IMR-90 (cell line): ENCODE data around the gene ZAR1. TPM values are rescaled to one million over a fixed set of nuclear protein-coding genes. Genes with fewer than 3 reads are reported as not detected.

Experiments used
- ATAC-seq: fragments of 200-7000 bp; cut with Tn5 transposase; 2 replicates; pipeline ENCODE4 v1.9.1; 2020; ENCODE audit warnings: low read depth, mild to moderate bottlenecking, moderate library complexity
- BruUV-seq: library from RNA; stranded (reverse); fragments of 400-500 nt; replicated peaks from 2 replicates; lab custom pipeline; 2021; lab: Mats Ljungman, UMichigan
- CTCF ChIA-PET: fragments of 300-600 bp; formaldehyde crosslinking; extraction: SDS; loops from one replicate; lab custom pipeline; 2021; ENCODE audit warnings: antibody characterized with exemption; lab: Yijun Ruan, JAX
- POLR2A ChIA-PET: fragments of 300-600 bp; sonication (Branson Sonifier 250); formaldehyde crosslinking; loops from one replicate; lab custom pipeline; 2022; ENCODE audit warnings: antibody characterized with exemption; ENCODE audit not compliant: unreplicated experiment; lab: Charles Lee
- DNase-seq: peaks from one replicate; pipeline ENCODE4 v3.0.0; 2013
- H2AFZ ChIP-seq: replicated peaks from 2 replicates; pipeline ENCODE3; 2013; ENCODE audit warnings: low read length, mild to moderate bottlenecking; ENCODE audit not compliant: poor library complexity
- H2AK5ac ChIP-seq: 2 replicates; pipeline ENCODE4 v1.6.1; 2013; ENCODE audit warnings: low read depth, low read length, inconsistent platforms
- H2AK9ac ChIP-seq: replicated peaks from 2 replicates; pipeline ENCODE3; 2013; ENCODE audit warnings: mild to moderate bottlenecking, low read depth, low read length, moderate library complexity; ENCODE audit not compliant: poor library complexity
- H2BK120ac ChIP-seq: 2 replicates; pipeline ENCODE4 v1.6.1; 2013; ENCODE audit warnings: low read depth, low read length, inconsistent platforms
- H2BK15ac ChIP-seq: 3 replicates; pipeline ENCODE4 v1.6.1; 2013; ENCODE audit warnings: low read depth, low read length, inconsistent platforms
- H2BK20ac ChIP-seq: 2 replicates; pipeline ENCODE4 v1.6.1; 2013; ENCODE audit warnings: low read depth, mild to moderate bottlenecking, inconsistent platforms, low read length, moderate library complexity
- H2BK5ac ChIP-seq: 2 replicates; pipeline ENCODE4 v1.6.1; 2013; ENCODE audit warnings: mild to moderate bottlenecking, low read depth, low read length, inconsistent platforms; ENCODE audit not compliant: poor library complexity, severe bottlenecking
- H3K14ac ChIP-seq: replicated peaks from 2 replicates; pipeline ENCODE4 v1.6.1; 2013; ENCODE audit warnings: low read depth, low read length, inconsistent platforms
- H3K18ac ChIP-seq: 2 replicates; pipeline ENCODE4 v1.6.1; 2013; ENCODE audit warnings: low read depth, low read length, control low read depth
- H3K23ac ChIP-seq: 2 replicates; pipeline ENCODE4 v1.6.1; 2013; ENCODE audit warnings: low read depth, low read length, inconsistent platforms
- H3K27ac ChIP-seq: 2 replicates; pipeline ENCODE4 v1.5.1; 2013; ENCODE audit warnings: mild to moderate bottlenecking, control low read depth, low read length; ENCODE audit not compliant: insufficient read depth
- H3K27me3 ChIP-seq: 2 replicates; pipeline ENCODE4 v1.6.1; 2013; ENCODE audit warnings: low read length; ENCODE audit not compliant: control insufficient read depth, insufficient read depth
- H3K36me3 ChIP-seq: 2 replicates; pipeline ENCODE4 v1.6.1; 2013; ENCODE audit warnings: low read length, mixed read lengths; ENCODE audit not compliant: control insufficient read depth, insufficient read depth
- H3K4ac ChIP-seq: 2 replicates; pipeline ENCODE4 v1.6.1; 2013; ENCODE audit warnings: low read depth, low read length, inconsistent platforms
- H3K4me1 ChIP-seq: 2 replicates; pipeline ENCODE4 v1.6.1; 2013; ENCODE audit warnings: low read length, mixed read lengths; ENCODE audit not compliant: control insufficient read depth, insufficient read depth
- H3K4me2 ChIP-seq: 2 replicates; pipeline ENCODE4 v1.6.1; 2013; ENCODE audit warnings: low read depth, mild to moderate bottlenecking, control low read depth, low read length, moderate library complexity
- H3K4me3 ChIP-seq: 2 replicates; pipeline ENCODE4 v1.5.1; 2013; ENCODE audit warnings: low read depth, mild to moderate bottlenecking, control low read depth, low read length, moderate library complexity; ENCODE audit not compliant: insufficient read depth
- H3K56ac ChIP-seq: 2 replicates; pipeline ENCODE4 v1.6.1; 2013; ENCODE audit warnings: low read length, inconsistent platforms; ENCODE audit not compliant: insufficient read depth; ENCODE audit errors: extremely low read depth
- H3K79me1 ChIP-seq, 2 experiments: 2 replicates each; pipeline ENCODE4 v1.6.1; 2013; ENCODE audit warnings: low read length in 2 of 2, inconsistent platforms in 1 of 2, low read depth in 1 of 2
- H3K9ac ChIP-seq: 2 replicates; pipeline ENCODE4 v1.6.1; 2013; ENCODE audit warnings: low read depth, low read length, control low read depth
- H3K9me1 ChIP-seq: 2 replicates; pipeline ENCODE4 v1.6.1; 2013; ENCODE audit warnings: low read length, inconsistent platforms; ENCODE audit not compliant: insufficient read depth
- H3K9me3 ChIP-seq: 2 replicates; pipeline ENCODE4 v1.6.1; 2013; ENCODE audit warnings: low read length; ENCODE audit not compliant: control insufficient read depth, insufficient read depth
- H4K20me1 ChIP-seq: 2 replicates; pipeline ENCODE4 v1.6.1; 2013; ENCODE audit warnings: low read length, inconsistent platforms; ENCODE audit not compliant: insufficient read depth
- H4K5ac ChIP-seq: 2 replicates; pipeline ENCODE4 v1.6.1; 2013; ENCODE audit warnings: mild to moderate bottlenecking, low read depth, low read length, control low read depth
- H4K8ac ChIP-seq, 2 experiments: 2 replicates each; pipeline ENCODE4 v1.6.1; 2013; ENCODE audit warnings: low read depth in 2 of 2, low read length in 2 of 2, control low read depth in 1 of 2, inconsistent platforms in 1 of 2
- H4K91ac ChIP-seq: 2 replicates; pipeline ENCODE4 v1.6.1; 2013; ENCODE audit warnings: low read depth, low read length, inconsistent platforms; ENCODE audit not compliant: insufficient read depth
- BHLHE40 ChIP-seq: fragments of 150-350 bp; IDR thresholded peaks from 2 replicates; pipeline ENCODE4 v1.6.1; 2016; ENCODE audit warnings: mild to moderate bottlenecking, low read depth, low read length
- ELK1 ChIP-seq: fragments of 150-350 bp; IDR thresholded peaks from 2 replicates; pipeline ENCODE4 v1.6.1; 2016; ENCODE audit warnings: low read depth, mild to moderate bottlenecking, low read length, moderate library complexity, borderline replicate concordance
- FOS ChIP-seq: fragments of 150-350 bp; IDR thresholded peaks from 2 replicates; pipeline ENCODE4 v1.6.1; 2016; ENCODE audit warnings: low read depth, low read length
- MAZ ChIP-seq: IDR thresholded peaks from 2 replicates; pipeline ENCODE4 v1.6.1; 2012; ENCODE audit warnings: low read depth, mild to moderate bottlenecking, low read length, improper control_type of control experiment, moderate library complexity, borderline replicate concordance
- MXI1 ChIP-seq: IDR thresholded peaks from 2 replicates; pipeline ENCODE4 v1.6.1; 2012; ENCODE audit warnings: low read depth, mild to moderate bottlenecking, low read length, moderate library complexity, borderline replicate concordance
- NFE2L2 ChIP-seq: fragments of 150-350 bp; IDR thresholded peaks from 2 replicates; pipeline ENCODE4 v1.6.1; 2016; ENCODE audit warnings: low read depth, mild to moderate bottlenecking, low read length
- RAD21 ChIP-seq: IDR thresholded peaks from 2 replicates; pipeline ENCODE4 v1.6.1; 2012; ENCODE audit warnings: low read length, improper control_type of control experiment
- RCOR1 ChIP-seq: IDR thresholded peaks from 2 replicates; pipeline ENCODE4 v1.6.1; 2012; ENCODE audit warnings: mild to moderate bottlenecking, low read length, improper control_type of control experiment; ENCODE audit not compliant: insufficient replicate concordance
- RFX5 ChIP-seq: IDR thresholded peaks from 2 replicates; pipeline ENCODE4 v1.8.0; 2012; ENCODE audit warnings: low read depth, mild to moderate bottlenecking, low read length, moderate library complexity
- dilution Hi-C: fragments of 300-500 bp; cut with HindIII; formaldehyde crosslinking; loops from one replicate; pipeline ENCODE4 v1.14.3; 2018; ENCODE audit warnings: low sequenced_read_pairs; ENCODE audit not compliant: unreplicated experiment
- in situ Hi-C: fragments of 300-500 bp; cut with MboI; formaldehyde crosslinking; loops from 3 replicates; pipeline ENCODE4 v1.14.3; 2019; ENCODE audit warnings: low sequenced_read_pairs, inconsistent platforms, mixed read lengths
- intact Hi-C: fragments of 100-400 bp; cut with micrococcal nuclease; formaldehyde crosslinking; loops from 2 replicates; pipeline ENCODE4 v1.10.0; 2022
- polyA plus RNA-seq, 3 experiments: library from polyadenylated mRNA; depleted of rRNA; stranded (reverse); fragments of >200 nt; gene quantifications; 2 replicates each; pipeline ENCODE4 v1.2.3, GENCODE V29; 2012; ENCODE audit warnings: low replicate concordance in 1 of 3
- total RNA-seq: library from RNA; depleted of rRNA; stranded (reverse); fragments of >200 nt; gene quantifications from 2 replicates; pipeline ENCODE4 v1.2.3, GENCODE V29; 2012
- TF ChIP-seq, protein P1 (sequence below): conservative IDR thresholded peaks from 2 replicates; pipeline ENCODE4 v1.5.1; 2012; ENCODE audit warnings: mild to moderate bottlenecking, low read depth, low read length, improper control_type of control experiment

Gene ZAR1
- total and polyA plus RNA-seq, 2 of the 4 experiments (the other 2 are of a cell fraction), result not detected

GRCh38 chr4:48509543-48509942, 19.5 kb downstream of the ZAR1 start:
- Histone ChIP-seq H3K9me3 (no peaks in the 10 kb centered on the region), H4K91ac (no peak overlapping the region), H4K20me1 (no peaks in the 10 kb centered on the region), H3K27me3 (no peaks in the 10 kb centered on the region), H3K14ac (no peak overlapping the region), H2AK5ac (no peak overlapping the region), H3K4me3 (no peak overlapping the region), H3K9me1 (no peaks in the 10 kb centered on the region), H2BK5ac (no peak overlapping the region), H3K9ac (no peak overlapping the region), H4K5ac (no peak overlapping the region), H3K4me1 (no peaks in the 10 kb centered on the region), H3K27ac (no peak overlapping the region), H3K79me1 (no peaks in the 10 kb centered on the region; a peak in 1 of 4 replicates), H3K56ac (no peak overlapping the region), H2BK120ac (no peak overlapping the region), H2BK20ac (no peak overlapping the region), H4K8ac (no peak overlapping the region), H3K23ac (no peak overlapping the region), H2BK15ac (no peak overlapping the region), H3K4ac (no peak overlapping the region), H3K4me2 (no peak overlapping the region), H3K18ac (no peak overlapping the region), H2AK9ac (no peak overlapping the region), H3K36me3 (peaks cover 25% of the 10 kb centered on the region), H2AFZ (no peak overlapping the region)
- ATAC-seq, result no peak
- TF ChIP-seq RFX5 (no peak), ELK1 (no peak), RCOR1 (no peak), MXI1 (no peak), BHLHE40 (no peak), RAD21 (no peak), FOS (no peak), NFE2L2 (no peak), MAZ (no peak)
- TF ChIP-seq, protein P1, sequence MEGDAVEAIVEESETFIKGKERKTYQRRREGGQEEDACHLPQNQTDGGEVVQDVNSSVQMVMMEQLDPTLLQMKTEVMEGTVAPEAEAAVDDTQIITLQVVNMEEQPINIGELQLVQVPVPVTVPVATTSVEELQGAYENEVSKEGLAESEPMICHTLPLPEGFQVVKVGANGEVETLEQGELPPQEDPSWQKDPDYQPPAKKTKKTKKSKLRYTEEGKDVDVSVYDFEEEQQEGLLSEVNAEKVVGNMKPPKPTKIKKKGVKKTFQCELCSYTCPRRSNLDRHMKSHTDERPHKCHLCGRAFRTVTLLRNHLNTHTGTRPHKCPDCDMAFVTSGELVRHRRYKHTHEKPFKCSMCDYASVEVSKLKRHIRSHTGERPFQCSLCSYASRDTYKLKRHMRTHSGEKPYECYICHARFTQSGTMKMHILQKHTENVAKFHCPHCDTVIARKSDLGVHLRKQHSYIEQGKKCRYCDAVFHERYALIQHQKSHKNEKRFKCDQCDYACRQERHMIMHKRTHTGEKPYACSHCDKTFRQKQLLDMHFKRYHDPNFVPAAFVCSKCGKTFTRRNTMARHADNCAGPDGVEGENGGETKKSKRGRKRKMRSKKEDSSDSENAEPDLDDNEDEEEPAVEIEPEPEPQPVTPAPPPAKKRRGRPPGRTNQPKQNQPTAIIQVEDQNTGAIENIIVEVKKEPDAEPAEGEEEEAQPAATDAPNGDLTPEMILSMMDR, result no peak
- peak; percentile 34 for DNase-seq
- no TSS peak for BruUV-seq
- ChIA-PET CTCF (interaction anchor here (1.2 kb wide), 1 partner anchor 22 kb away, joined by 3 read pairs; no protein-coding TSS in a partner anchor), POLR2A (no interaction called here)
- intact Hi-C loops, result loop anchor here (10.0 kb wide), 1 partner anchor 55 kb away; no protein-coding TSS in a partner anchor
- dilution Hi-C loops, result no loop called here
- in situ Hi-C loops, result no loop called here
